ENCODE measurements around the gene TRMO.

DNA sequence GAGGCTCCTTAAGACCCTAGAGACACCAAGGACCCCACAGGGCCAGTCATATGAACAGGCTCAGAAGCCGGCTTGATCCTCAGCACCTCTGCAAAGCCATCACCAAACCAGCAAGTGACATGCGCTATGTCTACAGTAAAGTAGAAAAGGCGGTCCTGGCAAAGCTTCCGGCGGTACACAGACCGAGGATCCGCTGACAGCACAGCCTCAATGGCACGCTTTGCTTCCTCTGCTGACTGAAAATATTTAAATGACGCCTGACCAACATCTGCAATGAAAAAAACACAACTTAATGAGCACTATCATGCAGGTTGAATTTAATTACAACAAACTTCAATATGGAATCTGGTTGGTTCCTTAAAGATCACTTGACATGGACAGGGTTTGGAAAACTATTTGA lies 17.6 kb downstream of the TRMO start:
- TF ChIP-seq BHLHE40 (IDR thresholded peaks at IDR 0.05; ENCODE audit: borderline replicate concordance) (no peak), TARDBP (IDR thresholded peaks at IDR 0.05) (no peak), SP1 (IDR thresholded peaks at IDR 0.05) (no peak), FOXA1 (IDR thresholded peaks at IDR 0.05) (no peak), SUZ12 (IDR thresholded peaks at IDR 0.05) (no peak), HDGF (IDR thresholded peaks at IDR 0.05; ENCODE audit: borderline replicate concordance) (no peak), NFRKB (IDR thresholded peaks at IDR 0.05) (no peak), ELF4 (IDR thresholded peaks at IDR 0.05) (no peak), FOXM1 (IDR thresholded peaks at IDR 0.05; ENCODE audit: borderline replicate concordance) (no peak), FOXK2 (IDR thresholded peaks at IDR 0.05) (no peak), L3MBTL2 (conservative IDR thresholded peaks at IDR 0.05) (no peak), LEF1 (IDR thresholded peaks at IDR 0.05; ENCODE audit: borderline replicate concordance) (no peak), CTBP1 (IDR thresholded peaks at IDR 0.05; ENCODE audit: borderline replicate concordance) (no peak)
- TF ChIP-seq, protein P1, sequence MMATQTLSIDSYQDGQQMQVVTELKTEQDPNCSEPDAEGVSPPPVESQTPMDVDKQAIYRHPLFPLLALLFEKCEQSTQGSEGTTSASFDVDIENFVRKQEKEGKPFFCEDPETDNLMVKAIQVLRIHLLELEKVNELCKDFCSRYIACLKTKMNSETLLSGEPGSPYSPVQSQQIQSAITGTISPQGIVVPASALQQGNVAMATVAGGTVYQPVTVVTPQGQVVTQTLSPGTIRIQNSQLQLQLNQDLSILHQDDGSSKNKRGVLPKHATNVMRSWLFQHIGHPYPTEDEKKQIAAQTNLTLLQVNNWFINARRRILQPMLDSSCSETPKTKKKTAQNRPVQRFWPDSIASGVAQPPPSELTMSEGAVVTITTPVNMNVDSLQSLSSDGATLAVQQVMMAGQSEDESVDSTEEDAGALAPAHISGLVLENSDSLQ (IDR thresholded peaks at IDR 0.05), result no peak

Measured in HEK293T (cell line).